BE2C (cell line): ENCODE measurements around the gene BABAM2.
"Not testable (repeated sequence)": the region's sequence is repeated elsewhere in the genome, so short reads cannot be mapped to it uniquely, and the experiment has no call there.

Experiments used
- DNase-seq: peaks from one replicate; pipeline ENCODE4 v3.0.0-alpha.2; 2020
- H3K27me3 ChIP-seq: fragments of 250-450 bp; sonication (Bioruptor Pico); 2 replicates; pipeline ENCODE4 v1.5.1; 2020; ENCODE audit warnings: mild to moderate bottlenecking
- H3K36me3 ChIP-seq: fragments of 250-450 bp; sonication (Bioruptor Pico); 2 replicates; pipeline ENCODE4 v1.5.1; 2020; ENCODE audit warnings: mild to moderate bottlenecking
- H3K4me1 ChIP-seq: fragments of 250-450 bp; sonication (Bioruptor Pico); 2 replicates; pipeline ENCODE4 v1.5.1; 2020
- H3K4me3 ChIP-seq: 2 replicates; pipeline ENCODE4 v1.5.1; 2011; ENCODE audit warnings: low read depth, low read length
- H3K9me3 ChIP-seq: fragments of 250-450 bp; sonication (Bioruptor Pico); 2 replicates; pipeline ENCODE4 v1.5.1; 2020
- CTCF ChIP-seq: IDR thresholded peaks from 2 replicates; pipeline ENCODE4 v1.5.1; 2012; ENCODE audit warnings: mild to moderate bottlenecking, low read depth, low read length

BABAM2 gene

GRCh38 chr2:28021898-28022297 lies 131.4 kb downstream of the BABAM2 start:
- H3K9me3 ChIP-seq, result peaks cover 4% of the 10 kb centered on the region
- no peaks in the 10 kb centered on the region for H3K4me1 ChIP-seq
- no peak for DNase-seq
- H3K27me3 ChIP-seq, result no peaks in the 10 kb centered on the region
- TF ChIP-seq CTCF, result no peak
- no peak overlapping the region for H3K4me3 ChIP-seq
- H3K36me3 ChIP-seq, result peaks cover 5% of the 10 kb centered on the region; the same call in 1 of the 2 replicates

- H3K36me3 ChIP-seq, result peaks cover 5% of the 10 kb centered on the region; the same call in 1 of the 2 replicates
- DNase-seq, result no peak
- no peak for TF ChIP-seq CTCF
- peaks cover 4% of the 10 kb centered on the region; the same call in 1 of the 2 replicates for H3K9me3 ChIP-seq
- H3K27me3 ChIP-seq, result no peaks in the 10 kb centered on the region
- no peak overlapping the region for H3K4me3 ChIP-seq
- H3K4me1 ChIP-seq, result no peaks in the 10 kb centered on the region
Observed at GRCh38 chr2:28025123-28025522, 134.6 kb downstream of the BABAM2 start.

GRCh38 chr2:28026230-28026629 lies 135.7 kb downstream of the BABAM2 start:
- H3K36me3 ChIP-seq, DNase-seq, H3K4me1 ChIP-seq, H3K4me3 ChIP-seq, H3K9me3 ChIP-seq, H3K27me3 ChIP-seq: not testable (repeated sequence)

GRCh38 chr2:28028025-28028424 lies 137.5 kb downstream of the BABAM2 start:
- TF ChIP-seq CTCF, result no peak
- Histone ChIP-seq H3K9me3 (peaks cover 4% of the 10 kb centered on the region; the same call in 1 of the 2 replicates), H3K4me1 (no peaks in the 10 kb centered on the region), H3K36me3 (peaks cover 5% of the 10 kb centered on the region; the same call in 1 of the 2 replicates), H3K27me3 (no peaks in the 10 kb centered on the region), H3K4me3 (no peak overlapping the region)
- DNase-seq, result no peak

GRCh38 chr2:28030600-28030999 lies 140.1 kb downstream of the BABAM2 start:
- TF ChIP-seq CTCF, result no peak
- H3K4me3 ChIP-seq, result no peak overlapping the region
- no peak for DNase-seq
- H3K4me1 ChIP-seq, result no peaks in the 10 kb centered on the region
- peaks cover 5% of the 10 kb centered on the region; the same call in 1 of the 2 replicates for H3K36me3 ChIP-seq
- H3K9me3 ChIP-seq, result peaks cover 4% of the 10 kb centered on the region; the same call in 1 of the 2 replicates
- H3K27me3 ChIP-seq, result no peaks in the 10 kb centered on the region

- no peaks in the 10 kb centered on the region for H3K27me3 ChIP-seq
- no peaks in the 10 kb centered on the region for H3K9me3 ChIP-seq
- no peak for TF ChIP-seq CTCF
- DNase-seq, result no peak
- H3K4me3 ChIP-seq, result no peak overlapping the region
- no peaks in the 10 kb centered on the region for H3K4me1 ChIP-seq
- H3K36me3 ChIP-seq, result no peaks in the 10 kb centered on the region
Observed at GRCh38 chr2:28032816-28033215, 142.3 kb downstream of the BABAM2 start.

- Histone ChIP-seq H3K36me3 (no peaks in the 10 kb centered on the region), H3K4me1 (no peaks in the 10 kb centered on the region), H3K4me3 (no peak overlapping the region), H3K9me3 (no peaks in the 10 kb centered on the region), H3K27me3 (no peaks in the 10 kb centered on the region)
- DNase-seq, result no peak
- TF ChIP-seq CTCF, result no peak
Observed at GRCh38 chr2:28034696-28035095, 144.2 kb downstream of the BABAM2 start.
